GM19397 (cell line): ENCODE data around the gene FAF1.

Source experiments
- ATAC-seq: cut with Tn5 transposase; IDR thresholded peaks from one replicate; pipeline ENCODE4 v1.9.1; 2021; ENCODE audit warnings: mild to moderate bottlenecking, moderate library complexity; ENCODE audit not compliant: unreplicated experiment

Gene FAF1

GRCh38 chr1:50454911-50455310 is 505.2 kb downstream of the FAF1 start:
- ATAC-seq, result no peak

GRCh38 chr1:50453266-50453665 is 506.8 kb downstream of the FAF1 start:
- no peak for ATAC-seq

GRCh38 chr1:50452700-50453099 is 507.4 kb downstream of the FAF1 start:
- ATAC-seq, result no peak

- no peak for ATAC-seq
These were observed 509.0 kb downstream of the FAF1 start for GRCh38 chr1:50450861-50451653.

GRCh38 chr1:50447961-50448360 is 512.1 kb downstream of the FAF1 start:
- ATAC-seq, result no peak

- no peak for ATAC-seq
These were observed 518.9 kb downstream of the FAF1 start for GRCh38 chr1:50441183-50441582.

GRCh38 chr1:50438945-50439344 is 521.1 kb downstream of the FAF1 start:
- no peak for ATAC-seq

GRCh38 chr1:50436489-50436888 is 523.6 kb downstream of the FAF1 start:
- no peak for ATAC-seq

- no peak for ATAC-seq
These were observed 530.1 kb downstream of the FAF1 start for GRCh38 chr1:50430010-50430405.

GRCh38 chr1:50427818-50428779 is 532.0 kb downstream of the FAF1 start:
- ATAC-seq, result no peak

GRCh38 chr1:50427086-50427817 is 532.8 kb downstream of the FAF1 start:
- no peak for ATAC-seq

- ATAC-seq, result no peak
These were observed 533.4 kb downstream of the FAF1 start for GRCh38 chr1:50426702-50427085.

- no peak for ATAC-seq
These were observed 533.9 kb downstream of the FAF1 start for GRCh38 chr1:50426108-50426700.

GRCh38 chr1:50425376-50426107 is 534.5 kb downstream of the FAF1 start:
- ATAC-seq, result no peak

- no peak for ATAC-seq
These were observed 535.1 kb downstream of the FAF1 start for GRCh38 chr1:50424884-50425375.

- ATAC-seq, result no peak
These were observed 535.8 kb downstream of the FAF1 start for GRCh38 chr1:50424045-50424883.

GRCh38 chr1:50423670-50424000 is 536.4 kb downstream of the FAF1 start:
- ATAC-seq, result no peak

GRCh38 chr1:50422946-50423669 is 537.0 kb downstream of the FAF1 start, which contains the start of gene DMRTA2:
Gene DMRTA2, minus strand, starts transcription at chr1:50423443. Its CDS starts 1,907 bp downstream, at chr1:50421536.
- ATAC-seq, result no peak

- ATAC-seq, result no peak
These were observed 537.5 kb downstream of the FAF1 start for GRCh38 chr1:50422675-50422945.
